GM19468 (cell line): ENCODE measurements around the gene MAN2A2.
"Not testable (repeated sequence)": the region's sequence is repeated elsewhere in the genome, so short reads cannot be mapped to it uniquely, and the experiment has no call there.

Experiments used
- ATAC-seq: cut with Tn5 transposase; IDR thresholded peaks from one replicate; pipeline ENCODE4 v1.9.1; 2021; ENCODE audit warnings: mild to moderate bottlenecking, moderate library complexity, moderate number of reproducible peaks; ENCODE audit not compliant: unreplicated experiment; ENCODE audit errors: extremely low read depth

Gene MAN2A2

DNA sequence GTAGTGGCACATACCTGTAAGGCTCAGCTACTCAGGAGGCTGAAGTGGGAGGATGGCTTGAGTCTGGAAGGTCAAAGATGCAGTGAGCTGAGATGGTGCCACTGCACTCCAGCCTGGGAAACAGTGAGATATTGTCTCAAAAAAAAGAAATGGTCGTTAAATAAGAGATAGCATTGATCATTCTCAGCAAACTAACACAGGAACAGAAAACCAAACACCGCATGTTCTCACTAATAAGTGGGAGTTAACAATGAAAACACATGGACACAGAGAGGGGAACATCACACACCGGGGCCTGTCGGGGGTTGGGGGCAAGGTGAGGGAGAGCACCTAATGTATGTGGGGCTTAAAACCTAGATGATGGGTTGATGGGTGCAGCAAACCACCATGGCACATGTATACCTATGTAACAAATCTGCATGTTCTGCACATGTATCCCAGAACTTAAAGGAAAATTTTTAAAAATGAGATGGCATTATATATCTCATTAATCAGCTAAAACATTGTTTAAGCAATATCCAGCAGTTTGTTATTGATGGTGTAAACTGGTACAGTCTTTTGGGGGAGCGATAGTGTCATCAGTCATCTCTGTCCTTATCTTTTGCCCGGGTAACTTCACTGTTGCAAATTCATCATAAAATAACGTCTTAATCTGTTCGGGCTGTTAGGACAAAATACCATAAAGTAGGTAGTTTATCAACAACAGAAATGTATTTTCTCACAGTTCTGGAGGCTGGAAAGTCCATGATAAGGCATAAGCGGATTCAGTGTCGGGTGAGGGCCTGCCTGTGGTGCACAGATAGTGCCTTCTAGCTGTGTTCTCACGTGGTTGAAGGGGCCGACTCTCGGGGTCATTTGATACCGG is 1.7 kb upstream of the MAN2A2 start:
- ATAC-seq, result no peak

DNA sequence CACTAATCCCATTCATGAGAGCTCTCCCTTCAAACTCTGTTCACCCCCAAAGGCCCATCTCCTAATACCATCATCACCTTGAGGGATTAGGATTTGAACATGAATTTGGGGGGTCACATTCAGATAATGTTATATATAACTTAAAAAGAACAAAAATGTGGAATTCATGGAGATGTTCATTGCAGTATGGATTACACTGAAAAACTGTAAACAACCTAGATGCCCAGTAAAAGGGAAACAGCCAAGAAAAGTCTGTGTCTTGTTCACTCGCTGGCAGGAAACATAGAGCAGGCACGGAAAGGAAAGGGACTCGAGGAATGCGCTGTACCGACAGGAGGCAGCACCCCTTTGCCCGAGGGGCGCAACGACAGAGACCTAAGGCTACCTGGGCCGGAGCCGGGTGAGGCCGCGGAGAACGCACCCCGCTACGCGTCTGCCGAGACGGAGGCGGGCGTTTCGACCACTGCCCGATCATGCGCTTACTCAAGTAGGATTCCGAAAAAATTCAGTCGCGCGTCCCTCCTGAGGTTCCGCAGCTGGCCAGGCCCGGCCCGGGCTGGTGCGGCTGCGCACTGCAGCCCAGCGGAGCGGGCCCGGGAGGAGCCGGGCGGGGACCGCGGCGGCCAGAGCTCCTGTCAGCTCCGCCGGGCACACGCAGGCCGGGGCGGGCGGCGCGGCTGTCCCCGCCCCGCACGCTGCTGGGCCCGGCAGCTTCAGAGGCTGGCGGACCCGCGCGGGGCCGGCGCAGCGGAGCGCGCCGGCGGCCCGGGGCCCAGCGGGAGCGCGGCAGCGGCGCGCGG is 862 bp upstream of the MAN2A2 start:
- ATAC-seq, result peak; percentile 55

GRCh38 chr15:90903733-90904536 is 833 bp downstream of the MAN2A2 start:
- ATAC-seq, result no peak

DNA sequence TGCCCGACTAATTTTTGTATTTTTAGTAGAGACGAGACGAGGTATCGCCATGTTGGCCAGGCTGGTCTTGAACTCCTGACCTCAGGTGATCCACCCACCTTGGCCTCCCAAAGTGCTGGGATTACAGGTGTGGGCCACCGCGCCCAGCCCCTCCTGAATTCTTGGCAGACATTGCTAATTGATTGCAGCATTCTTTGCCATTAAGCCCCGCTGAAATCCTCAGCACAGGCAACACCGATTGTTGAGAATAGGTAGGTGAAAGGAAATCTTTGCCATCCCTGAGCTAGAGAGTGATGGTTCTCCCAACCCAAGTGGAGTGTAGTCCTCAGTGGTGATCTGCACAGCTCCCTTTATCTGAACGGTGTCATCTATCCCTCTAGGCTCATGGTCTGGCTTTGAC is 1.6 kb downstream of the MAN2A2 start:
- no peak for ATAC-seq

- no peak for ATAC-seq
Measured at GRCh38 chr15:90905306-90906180, 2.4 kb downstream of the MAN2A2 start.

DNA sequence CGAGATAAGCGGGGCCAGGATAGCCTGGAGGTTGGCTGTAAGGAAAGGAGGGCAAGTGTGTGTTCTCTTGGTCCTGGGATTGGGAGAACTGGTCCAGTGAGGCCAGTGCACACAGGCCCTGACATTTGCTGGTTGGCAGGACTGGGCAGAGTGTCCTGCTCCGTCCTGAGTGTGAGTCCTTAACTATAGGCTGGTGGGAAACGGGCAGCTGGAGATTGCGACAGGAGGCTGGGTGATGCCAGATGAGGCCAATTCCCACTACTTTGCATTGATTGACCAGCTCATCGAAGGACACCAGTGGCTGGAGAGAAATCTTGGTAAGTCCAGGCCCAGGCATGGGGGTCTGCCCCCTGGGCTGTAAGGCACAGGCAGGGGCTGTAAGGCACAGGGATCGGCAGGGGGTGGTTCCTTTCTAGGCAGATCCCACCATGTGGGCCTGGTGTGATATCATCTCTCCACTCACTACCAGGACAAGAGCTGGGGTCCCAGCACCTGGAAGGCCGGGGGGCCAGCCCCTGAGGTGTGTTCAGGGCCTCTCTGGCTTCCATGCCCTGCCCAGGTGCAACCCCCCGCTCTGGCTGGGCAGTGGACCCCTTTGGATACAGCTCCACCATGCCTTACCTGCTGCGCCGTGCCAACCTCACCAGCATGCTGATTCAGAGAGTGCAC is 3.2 kb downstream of the MAN2A2 start:
- ATAC-seq, result no peak

DNA sequence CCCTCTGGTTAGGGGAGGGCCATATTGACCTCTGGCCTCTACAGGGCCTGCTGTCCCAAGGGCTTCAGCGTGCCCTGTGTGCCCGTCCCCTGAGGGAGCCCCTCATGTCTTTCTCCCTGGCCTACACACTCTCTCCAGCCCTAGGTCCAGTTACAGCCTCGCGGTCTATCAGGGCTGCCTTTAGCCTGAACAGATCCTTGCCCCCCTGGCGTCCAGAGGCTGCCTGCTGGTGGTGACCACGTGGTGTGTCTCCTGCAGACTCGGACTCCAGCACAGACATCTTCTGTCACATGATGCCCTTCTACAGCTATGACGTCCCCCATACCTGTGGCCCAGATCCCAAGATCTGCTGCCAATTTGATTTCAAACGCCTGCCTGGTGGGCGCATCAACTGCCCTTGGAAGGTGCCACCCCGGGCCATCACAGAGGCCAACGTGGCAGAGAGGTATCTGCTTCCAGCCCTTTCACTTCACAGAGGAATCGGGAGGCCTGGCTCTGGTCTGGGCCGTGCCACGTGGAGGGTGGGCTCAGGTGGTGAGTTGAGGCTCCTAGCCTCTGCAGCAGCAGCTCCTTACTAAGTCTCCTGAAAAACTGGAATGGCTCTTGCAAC is 4.1 kb downstream of the MAN2A2 start:
- ATAC-seq, result no peak

DNA sequence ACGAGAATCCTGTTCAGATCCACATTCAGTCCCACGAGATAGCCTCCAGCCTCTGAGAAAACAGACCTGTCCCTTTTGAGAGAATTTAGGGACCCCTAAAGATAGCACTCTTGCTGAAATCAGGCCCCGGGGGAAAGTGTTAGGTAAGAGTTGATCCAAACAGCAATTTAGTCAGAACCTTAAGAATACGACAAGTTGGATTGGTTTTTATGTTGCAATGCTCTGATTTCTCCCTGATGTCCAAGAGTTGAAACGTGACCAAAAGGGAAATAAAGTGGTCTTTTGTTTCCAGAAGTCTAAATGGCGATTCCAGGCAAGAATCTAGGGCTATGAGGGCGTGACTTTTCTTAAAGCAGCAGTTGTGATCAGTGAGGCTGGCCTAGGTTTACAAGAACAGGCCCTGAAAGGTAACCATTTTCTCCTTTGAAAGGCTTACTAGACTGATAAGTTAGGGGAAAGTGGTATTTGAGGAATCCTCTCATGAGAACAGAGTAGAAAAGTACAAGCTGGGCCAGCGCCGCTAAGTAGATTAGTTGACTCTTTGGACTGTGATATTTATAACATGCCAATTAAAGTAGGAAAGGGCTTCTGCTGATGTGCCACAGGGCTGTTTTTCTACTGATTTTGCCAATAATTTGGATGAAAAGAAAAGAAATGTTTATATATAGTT is 4.9 kb downstream of the MAN2A2 start:
- ATAC-seq, result no peak

- not testable (repeated sequence) for ATAC-seq
Measured at GRCh38 chr15:90909449-90909848, 6.3 kb downstream of the MAN2A2 start.

DNA sequence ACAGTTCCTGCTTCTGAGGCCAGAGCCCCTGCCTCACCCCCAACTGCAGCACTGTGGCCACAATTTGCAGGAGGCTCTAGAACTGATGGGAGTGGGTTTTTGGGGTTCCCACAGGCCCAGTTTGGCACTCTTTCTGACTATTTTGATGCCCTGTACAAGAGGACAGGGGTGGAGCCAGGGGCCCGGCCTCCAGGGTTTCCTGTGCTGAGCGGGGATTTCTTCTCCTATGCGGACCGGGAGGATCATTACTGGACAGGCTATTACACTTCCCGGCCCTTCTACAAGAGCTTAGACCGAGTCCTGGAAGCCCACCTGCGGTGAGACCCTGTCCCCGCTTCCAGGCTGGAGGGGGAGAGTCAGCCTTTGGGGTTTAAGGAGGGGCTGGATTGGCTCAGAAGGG is 6.9 kb downstream of the MAN2A2 start:
- ATAC-seq, result no peak

- ATAC-seq, result no peak
Measured at GRCh38 chr15:90910441-90911301, 7.6 kb downstream of the MAN2A2 start.

DNA sequence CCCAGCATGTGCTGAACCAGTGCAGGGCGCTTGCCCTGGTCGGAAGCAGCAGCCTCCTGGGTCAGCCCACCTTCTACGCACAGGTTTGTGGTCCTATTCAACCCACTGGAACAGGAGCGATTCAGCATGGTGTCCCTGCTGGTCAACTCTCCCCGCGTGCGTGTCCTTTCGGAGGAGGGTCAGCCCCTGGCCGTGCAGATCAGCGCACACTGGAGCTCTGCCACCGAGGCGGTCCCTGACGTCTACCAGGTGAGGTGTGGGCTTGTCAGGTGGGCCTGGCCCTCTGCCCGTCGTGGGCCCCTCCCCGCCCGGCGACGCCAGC is 8.2 kb downstream of the MAN2A2 start:
- no peak for ATAC-seq

- ATAC-seq, result no peak
Measured at GRCh38 chr15:90911906-90912769, 9.0 kb downstream of the MAN2A2 start.

DNA sequence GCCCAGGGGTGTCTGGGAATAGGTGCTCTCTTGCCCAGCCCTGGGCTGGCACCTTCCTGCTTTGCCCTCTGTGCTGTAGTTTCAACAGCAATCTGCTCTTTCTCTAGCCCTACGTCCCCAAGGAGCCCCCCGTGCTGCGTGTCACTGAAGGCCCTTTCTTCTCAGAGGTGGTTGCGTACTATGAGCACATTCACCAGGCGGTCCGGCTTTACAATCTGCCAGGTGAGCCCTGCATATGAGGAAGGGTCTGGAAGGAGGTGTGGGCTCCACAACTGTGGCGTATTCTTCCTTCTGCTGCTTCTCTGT is 9.6 kb downstream of the MAN2A2 start:
- ATAC-seq, result no peak

DNA sequence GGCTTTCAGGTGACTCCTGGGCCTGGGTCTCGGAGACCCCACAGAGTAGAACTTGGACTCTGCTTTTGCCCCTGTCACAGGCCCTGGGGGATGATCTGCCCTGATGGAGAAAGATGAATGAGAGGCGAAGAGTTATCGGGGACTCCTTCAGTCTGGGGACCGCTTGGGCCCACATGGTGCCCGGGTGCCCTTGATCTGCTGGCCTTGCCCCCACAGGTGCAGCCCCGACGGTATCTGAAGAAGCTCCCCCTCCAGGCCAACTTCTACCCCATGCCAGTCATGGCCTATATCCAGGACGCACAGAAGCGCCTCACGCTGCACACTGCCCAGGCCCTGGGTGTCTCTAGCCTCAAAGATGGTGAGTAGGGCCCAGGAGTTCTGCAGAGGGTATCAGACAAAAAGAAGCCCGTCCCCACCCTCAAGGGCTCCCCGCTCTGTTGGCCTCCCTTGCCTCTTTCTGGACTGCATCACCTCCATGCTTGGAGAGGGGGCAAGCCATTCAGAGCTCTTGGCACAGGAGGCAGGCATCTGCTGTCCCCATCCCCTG is 10.4 kb downstream of the MAN2A2 start:
- ATAC-seq, result no peak

- ATAC-seq, result no peak
Measured at GRCh38 chr15:90914305-90915080, 11.4 kb downstream of the MAN2A2 start.
